ENCODE measurements around the gene MID1. TPM values are rescaled to one million over a fixed set of nuclear protein-coding genes. Genes with fewer than 3 reads are reported as not detected.
A peak's percentile ranks its signal among the peaks of the same experiment; 100 is the strongest.

The MID1 gene
- total RNA-seq, 1 experiment from 2014 or later: 9.7 TPM

- Mint-ChIP-seq H3K4me3 (ENCODE audit: unreplicated experiment) (peak overlapping the region; percentile 79), H3K9me3 (ENCODE audit: unreplicated experiment) (no peaks in the 10 kb centered on the region), H3K27ac (ENCODE audit: low read depth, unreplicated experiment) (peak overlapping the region; percentile 23), H3K4me1 (ENCODE audit: insufficient read depth, unreplicated experiment) (peaks cover 35% of the 10 kb centered on the region), H3K27me3 (ENCODE audit: insufficient read depth, unreplicated experiment) (no peaks in the 10 kb centered on the region), H3K36me3 (ENCODE audit: insufficient read depth, unreplicated experiment) (no peaks in the 10 kb centered on the region)
- ChIA-PET CTCF (interaction anchor here (0.6 to 6.5 kb wide), 18 partner anchors 9 to 1157 kb away, joined by 3 to 128 read pairs (median 5); no protein-coding TSS in a partner anchor), POLR2A (interaction anchor here (1.3 to 5.6 kb wide), 7 partner anchors 14 to 494 kb away, joined by 3 to 70 read pairs (median 4); partner anchors contain the start of gene CLCN4)
- intact Hi-C loops (cut with micrococcal nuclease): loop anchor here (1.0 to 10.0 kb wide), 3 partner anchors 163 to 363 kb away; no protein-coding TSS in a partner anchor
- DNase-seq (ENCODE audit: unreplicated experiment): no peak
- TF ChIP-seq CTCF (IDR thresholded peaks at IDR 0.05; ENCODE audit: unreplicated experiment): no peak
- BruUV-seq (replicated peaks): no TSS peak
Measured at GRCh38 chrX:10617186-10617998, 3.0 kb downstream of the MID1 start.

- BruUV-seq (replicated peaks): no TSS peak
- no peaks in the 10 kb centered on the region for H3K9me3 Mint-ChIP-seq (ENCODE audit: unreplicated experiment)
- peak; percentile 71 for DNase-seq (ENCODE audit: unreplicated experiment)
- peak; percentile 60 for TF ChIP-seq CTCF (IDR thresholded peaks at IDR 0.05; ENCODE audit: unreplicated experiment)
- H3K4me1 Mint-ChIP-seq (ENCODE audit: insufficient read depth, unreplicated experiment): peaks cover 48% of the 10 kb centered on the region
- ChIA-PET CTCF (interaction anchor here (0.5 to 6.5 kb wide), 42 partner anchors 9 to 848 kb away, joined by 3 to 128 read pairs (median 3); no protein-coding TSS in a partner anchor), POLR2A (interaction anchor here (0.7 to 5.6 kb wide), 7 partner anchors 10 to 459 kb away, joined by 3 to 70 read pairs (median 4); partner anchors contain the start of gene CLCN4)
- intact Hi-C loops (cut with micrococcal nuclease): loop anchor here (1.0 to 10.0 kb wide), 4 partner anchors 20 to 426 kb away; no protein-coding TSS in a partner anchor
- no peaks in the 10 kb centered on the region for H3K27me3 Mint-ChIP-seq (ENCODE audit: insufficient read depth, unreplicated experiment)
- no peaks in the 10 kb centered on the region for H3K36me3 Mint-ChIP-seq (ENCODE audit: insufficient read depth, unreplicated experiment)
- no peak overlapping the region for H3K27ac Mint-ChIP-seq (ENCODE audit: low read depth, unreplicated experiment)
- peak overlapping the region; percentile 35 for H3K4me3 Mint-ChIP-seq (ENCODE audit: unreplicated experiment)
Measured at GRCh38 chrX:10615931-10616774, 4.2 kb downstream of the MID1 start.

- Mint-ChIP-seq H3K9me3 (ENCODE audit: unreplicated experiment) (no peaks in the 10 kb centered on the region), H3K4me1 (ENCODE audit: insufficient read depth, unreplicated experiment) (peaks cover 29% of the 10 kb centered on the region), H3K4me3 (ENCODE audit: unreplicated experiment) (peak overlapping the region; percentile 21), H3K27ac (ENCODE audit: low read depth, unreplicated experiment) (no peak overlapping the region), H3K36me3 (ENCODE audit: insufficient read depth, unreplicated experiment) (no peaks in the 10 kb centered on the region), H3K27me3 (ENCODE audit: insufficient read depth, unreplicated experiment) (no peaks in the 10 kb centered on the region)
- intact Hi-C loops (cut with micrococcal nuclease): loop anchor here (10.0 kb wide), 2 partner anchors 157 to 287 kb away; no protein-coding TSS in a partner anchor
- no TSS peak for BruUV-seq (replicated peaks)
- TF ChIP-seq CTCF (IDR thresholded peaks at IDR 0.05; ENCODE audit: unreplicated experiment): no peak
- DNase-seq (ENCODE audit: unreplicated experiment): peak; percentile 25
- ChIA-PET POLR2A (interaction anchor here (1.1 kb wide), 1 partner anchor 12 kb away, joined by 3 read pairs; no protein-coding TSS in a partner anchor), CTCF (interaction anchor here (0.6 to 2.7 kb wide), 2 partner anchors 33 to 422 kb away, joined by 3 to 9 read pairs; no protein-coding TSS in a partner anchor)
Measured at GRCh38 chrX:10612215-10612614, 8.2 kb downstream of the MID1 start.
